WI38 (cell line): ENCODE results near the gene TAS2R13.

Experiments
- H3K4me3 ChIP-seq: 2 replicates; pipeline ENCODE4 v1.5.1; 2011; ENCODE audit warnings: low read depth, mild to moderate bottlenecking, control low read depth, low read length
- TF ChIP-seq, protein P1 (sequence below): IDR thresholded peaks from 2 replicates; pipeline ENCODE4 v1.5.1; 2012; ENCODE audit warnings: low read depth, mild to moderate bottlenecking, control low read depth, low read length

Gene TAS2R13

DNA sequence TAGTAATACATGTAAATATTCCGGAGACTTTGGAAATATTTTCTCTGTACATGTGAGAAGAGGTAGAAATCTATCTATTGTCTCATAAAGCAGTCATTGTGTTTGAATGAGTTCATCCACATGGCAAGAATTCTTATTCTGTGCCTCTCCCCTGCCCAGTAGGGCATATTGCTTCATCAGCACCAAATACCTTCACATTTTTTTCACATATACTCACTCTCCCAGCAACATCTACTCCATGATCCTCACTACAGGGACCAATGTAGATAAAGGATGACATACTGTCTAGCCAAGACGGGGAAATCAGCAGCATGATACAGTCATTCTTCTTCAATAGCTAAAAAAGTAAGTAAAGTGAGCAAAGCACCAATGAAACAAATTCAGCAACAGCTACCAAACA, 31.0 kb upstream of the TAS2R13 start:
- no peak overlapping the region for H3K4me3 ChIP-seq
- TF ChIP-seq, protein P1, sequence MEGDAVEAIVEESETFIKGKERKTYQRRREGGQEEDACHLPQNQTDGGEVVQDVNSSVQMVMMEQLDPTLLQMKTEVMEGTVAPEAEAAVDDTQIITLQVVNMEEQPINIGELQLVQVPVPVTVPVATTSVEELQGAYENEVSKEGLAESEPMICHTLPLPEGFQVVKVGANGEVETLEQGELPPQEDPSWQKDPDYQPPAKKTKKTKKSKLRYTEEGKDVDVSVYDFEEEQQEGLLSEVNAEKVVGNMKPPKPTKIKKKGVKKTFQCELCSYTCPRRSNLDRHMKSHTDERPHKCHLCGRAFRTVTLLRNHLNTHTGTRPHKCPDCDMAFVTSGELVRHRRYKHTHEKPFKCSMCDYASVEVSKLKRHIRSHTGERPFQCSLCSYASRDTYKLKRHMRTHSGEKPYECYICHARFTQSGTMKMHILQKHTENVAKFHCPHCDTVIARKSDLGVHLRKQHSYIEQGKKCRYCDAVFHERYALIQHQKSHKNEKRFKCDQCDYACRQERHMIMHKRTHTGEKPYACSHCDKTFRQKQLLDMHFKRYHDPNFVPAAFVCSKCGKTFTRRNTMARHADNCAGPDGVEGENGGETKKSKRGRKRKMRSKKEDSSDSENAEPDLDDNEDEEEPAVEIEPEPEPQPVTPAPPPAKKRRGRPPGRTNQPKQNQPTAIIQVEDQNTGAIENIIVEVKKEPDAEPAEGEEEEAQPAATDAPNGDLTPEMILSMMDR = no peak

DNA sequence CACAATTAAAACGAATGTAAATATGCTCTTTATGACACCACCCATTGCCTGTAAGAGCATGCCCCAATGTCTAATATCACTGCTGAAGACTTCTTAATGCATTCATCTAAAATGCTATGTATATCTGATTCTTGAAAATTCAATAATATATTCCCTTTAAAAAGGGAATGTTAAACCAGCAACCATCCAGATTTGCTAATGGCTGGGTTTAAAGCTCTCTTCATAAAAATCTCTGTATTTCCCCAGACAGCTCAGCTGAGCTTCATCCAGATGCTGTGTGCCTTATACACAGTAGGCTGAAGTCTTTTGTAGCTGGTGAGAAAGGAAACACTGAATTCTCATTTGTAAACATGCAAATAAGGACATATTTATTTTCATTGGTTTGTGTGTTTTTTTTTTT, 29.8 kb upstream of the TAS2R13 start, which contains the start of gene TAS2R14:
TAS2R14 (minus strand) TSS at position 101 of the 400 bp plus-strand sequence; CDS start at position 45, 56 bp downstream.
- TF ChIP-seq, protein P1 = no peak
- H3K4me3 ChIP-seq = no peak within 1 kb of the TSS

DNA sequence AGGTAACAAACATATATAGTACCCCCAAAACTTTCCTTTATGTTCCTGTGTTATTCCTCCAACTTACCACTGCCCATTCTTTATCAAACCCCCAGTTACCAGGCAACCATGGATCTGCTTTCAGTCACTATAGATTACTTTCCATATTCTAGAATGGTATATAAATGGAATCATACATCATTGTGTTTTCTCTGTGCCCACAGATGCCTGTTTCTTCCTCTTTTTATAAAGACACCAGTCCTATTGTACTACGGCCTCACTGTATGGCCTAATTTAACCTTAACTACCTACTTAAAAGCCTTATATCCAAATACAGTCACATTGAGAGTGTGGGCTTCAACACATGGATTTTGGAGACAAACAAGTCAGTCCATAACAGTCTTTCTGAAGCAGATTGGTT, 27.1 kb upstream of the TAS2R13 start:
- H3K4me3 ChIP-seq = no peak overlapping the region
- TF ChIP-seq, protein P1 = no peak

DNA sequence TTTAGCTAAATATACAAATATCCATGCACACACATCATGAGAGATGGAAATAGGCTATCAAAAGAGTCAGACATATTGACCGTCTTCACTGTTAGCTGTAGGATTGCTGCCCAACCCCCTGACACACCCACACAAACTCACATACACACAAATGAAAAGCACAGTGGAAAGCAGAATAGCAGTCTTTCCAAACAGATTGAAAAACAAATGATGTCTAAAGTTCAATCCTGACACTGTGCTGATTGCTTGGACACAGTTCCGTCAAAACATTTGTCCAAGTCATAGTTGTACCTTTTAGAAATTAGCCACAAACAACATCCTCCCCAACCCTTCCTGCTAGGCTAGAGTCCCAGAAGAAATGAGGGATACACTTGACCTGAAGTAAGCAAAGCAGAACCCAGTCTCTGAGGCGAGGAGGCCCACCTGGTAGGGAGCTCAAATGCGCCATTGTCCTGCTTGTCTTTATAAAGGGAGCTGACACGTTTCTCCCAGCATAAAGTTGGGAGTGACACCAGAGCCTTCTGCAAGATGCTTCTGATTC, 19.5 kb upstream of the TAS2R13 start, which contains the start of gene PRH2:
PRH2 (plus strand) TSS at position 491 of the 541 bp plus-strand sequence; CDS start at position 529, 38 bp downstream.
- no peak within 1 kb of the TSS for H3K4me3 ChIP-seq
- TF ChIP-seq, protein P1 = no peak

DNA sequence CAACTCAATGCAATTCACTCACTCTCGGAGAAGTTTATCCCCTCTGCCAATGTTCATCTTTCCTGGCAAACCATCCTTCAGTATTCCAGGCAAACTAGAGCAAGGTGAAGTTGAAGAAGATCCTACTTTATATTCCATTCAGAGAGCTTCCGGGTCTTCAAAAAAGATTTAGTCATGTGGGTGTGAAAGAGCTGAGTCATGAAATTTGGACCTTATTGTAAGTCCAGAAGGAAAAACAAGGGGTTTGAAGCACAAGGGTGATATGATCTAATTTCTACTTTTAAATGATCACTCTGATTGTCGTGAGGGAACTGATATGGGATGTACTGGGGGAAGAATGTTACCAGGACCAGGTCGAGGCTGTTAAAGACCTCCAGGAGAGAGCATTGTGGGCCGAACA, 16.9 kb upstream of the TAS2R13 start:
- TF ChIP-seq, protein P1 = no peak
- no peak overlapping the region for H3K4me3 ChIP-seq

DNA sequence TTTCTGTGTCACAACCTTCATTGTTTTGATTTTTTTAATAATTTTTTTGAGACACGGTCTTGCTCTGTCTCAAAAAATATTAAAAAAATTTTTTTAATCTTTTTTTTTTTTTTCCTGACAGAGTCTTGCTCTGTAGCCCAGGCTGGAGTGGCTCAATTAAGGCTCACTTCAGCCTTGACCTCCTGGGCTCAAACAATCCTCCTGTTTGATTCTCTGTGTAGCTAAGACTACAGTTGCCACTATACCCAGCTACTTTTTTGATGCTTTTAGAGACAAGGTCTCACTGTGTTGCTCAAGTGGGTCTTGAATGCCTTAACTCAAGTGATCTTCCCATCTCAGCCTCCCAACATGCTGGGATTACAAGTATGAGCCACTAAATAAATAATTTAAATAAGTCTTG, 10.4 kb upstream of the TAS2R13 start:
- H3K4me3 ChIP-seq = no peak overlapping the region
- TF ChIP-seq, protein P1 = no peak

DNA sequence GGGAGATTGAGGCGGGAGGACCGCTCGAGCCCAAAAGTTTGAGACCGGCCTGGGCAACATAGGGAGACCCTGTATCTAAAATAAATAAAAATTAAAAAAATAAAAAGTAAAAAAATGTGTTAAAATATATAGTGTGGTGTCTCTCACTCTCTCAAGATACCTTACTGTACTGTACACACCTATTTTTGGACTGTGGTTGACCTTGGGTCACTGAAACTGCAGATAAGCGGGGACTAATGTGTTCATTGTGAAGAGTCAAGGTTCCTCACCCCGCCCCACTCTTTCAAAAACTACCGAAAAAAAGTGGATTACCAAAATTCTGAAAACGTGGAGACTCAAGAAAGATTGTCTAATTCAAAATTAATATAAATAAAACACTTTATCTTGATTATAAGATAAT, 1.0 kb upstream of the TAS2R13 start:
- TF ChIP-seq, protein P1 = no peak
- no peak overlapping the region for H3K4me3 ChIP-seq
